Measurements from ENCODE around the gene PRSS48.

DNA sequence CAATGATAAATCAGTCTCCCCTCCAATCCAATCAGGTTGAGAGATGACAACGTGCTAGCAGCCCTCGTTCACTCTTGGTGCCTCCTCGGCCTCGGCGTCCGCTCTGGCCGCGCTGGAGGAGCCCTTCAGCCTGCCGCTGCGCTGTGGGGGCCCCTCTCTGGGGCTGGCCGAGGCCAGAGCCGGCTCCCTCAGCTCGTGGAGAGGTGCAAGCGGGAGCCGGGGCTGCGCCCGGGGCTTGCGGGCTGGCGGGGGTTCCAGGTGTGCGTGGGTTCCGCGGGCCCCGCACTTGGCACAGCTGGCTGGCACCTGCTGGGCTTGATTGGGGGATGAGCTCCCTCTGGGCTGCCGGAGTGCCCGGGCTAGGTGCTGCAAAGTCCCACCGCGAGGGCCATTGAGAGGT lies 40.9 kb upstream of the PRSS48 start:
- TF ChIP-seq PAX5 (IDR thresholded peaks at IDR 0.05; ENCODE audit: borderline replicate concordance, low read depth, low read length): no peak
- TF ChIP-seq TCF12 (IDR thresholded peaks at IDR 0.05; ENCODE audit: low read depth, low read length): no peak
- no peak for TF ChIP-seq SP1 (IDR thresholded peaks at IDR 0.05; ENCODE audit: low read depth, low read length)

All from GM12878 (cell line).